HepG2 (cell line): ENCODE data around the gene ARMH4. TPM values are rescaled to one million over a fixed set of nuclear protein-coding genes. Genes with fewer than 3 reads are reported as not detected.

Experiments
- GPN1 ChIP-seq: sonication (generic); formaldehyde crosslinking; IDR thresholded peaks from 2 replicates; pipeline ENCODE4 v1.5.1; 2020; ENCODE audit warnings: missing genetic modification reagents, borderline replicate concordance
- HDAC1 ChIP-seq: sonication (generic); formaldehyde crosslinking; IDR thresholded peaks from 2 replicates; pipeline ENCODE4 v1.5.1; 2020; ENCODE audit warnings: mild to moderate bottlenecking, missing genetic modification reagents
- HMG20B ChIP-seq: conservative IDR thresholded peaks from 2 replicates; pipeline ENCODE4 v1.6.1; 2016; ENCODE audit warnings: missing genetic modification reagents, missing compliant biosample characterization
- HNF4G ChIP-seq, 2 experiments: sonication (generic) in 1 of 2; formaldehyde crosslinking in 1 of 2; IDR thresholded peaks; 2 replicates each; pipeline versions ENCODE4 v1.4.0 to v1.6.1; 2011 to 2020; ENCODE audit warnings: borderline replicate concordance in 2 of 2, low read depth in 2 of 2, mild to moderate bottlenecking in 2 of 2, low read length in 1 of 2, missing genetic modification reagents in 1 of 2, moderate library complexity in 1 of 2
- KDM3A ChIP-seq: IDR thresholded peaks from 2 replicates; pipeline ENCODE4 v1.6.1; 2018; ENCODE audit warnings: low read depth, missing compliant biosample characterization
- MAFG ChIP-seq: sonication (generic); formaldehyde crosslinking; IDR thresholded peaks from 2 replicates; pipeline ENCODE4 v1.5.1; 2020; ENCODE audit warnings: mild to moderate bottlenecking, missing genetic modification reagents
- MEF2D ChIP-seq: sonication (generic); formaldehyde crosslinking; IDR thresholded peaks from 2 replicates; pipeline ENCODE4 v1.5.1; 2020; ENCODE audit warnings: mild to moderate bottlenecking, missing genetic modification reagents
- NFE2L2 ChIP-seq: fragments of 150-350 bp; IDR thresholded peaks from 2 replicates; pipeline ENCODE4 v1.6.1; 2014; ENCODE audit warnings: low read length
- PHF5A ChIP-seq: IDR thresholded peaks from one replicate; pipeline ENCODE4 v1.6.1; 2018; ENCODE audit warnings: low read depth, missing genetic modification reagents; ENCODE audit not compliant: unreplicated experiment
- POGZ ChIP-seq: sonication (generic); formaldehyde crosslinking; IDR thresholded peaks from 2 replicates; pipeline ENCODE4 v1.4.0; 2020; ENCODE audit warnings: mild to moderate bottlenecking, missing genetic modification reagents
- SAP130 ChIP-seq: IDR thresholded peaks from 2 replicates; pipeline ENCODE4 v1.6.1; 2016; ENCODE audit warnings: low read depth
- SIN3B ChIP-seq: fragments of 150-350 bp; IDR thresholded peaks from 2 replicates; pipeline ENCODE4 v1.6.1; 2014; ENCODE audit warnings: low read length
- SP4 ChIP-seq: sonication (generic); formaldehyde crosslinking; IDR thresholded peaks from 2 replicates; pipeline ENCODE4 v1.8.1; 2023; ENCODE audit warnings: mild to moderate bottlenecking, missing genetic modification reagents
- SRSF1 ChIP-seq: fragments of 200-400 bp; formaldehyde crosslinking; optimal IDR thresholded peaks from 2 replicates; pipeline ENCODE3; 2017; ENCODE audit warnings: mild to moderate bottlenecking, low read depth, low read length, moderate library complexity
- STAT5B ChIP-seq: sonication (generic); formaldehyde crosslinking; IDR thresholded peaks from 2 replicates; pipeline ENCODE4 v1.4.0; 2020; ENCODE audit warnings: missing genetic modification reagents
- TEAD2 ChIP-seq: sonication (generic); formaldehyde crosslinking; IDR thresholded peaks from 2 replicates; pipeline ENCODE4 v1.9.0; 2021; ENCODE audit warnings: missing genetic modification reagents
- THYN1 ChIP-seq: sonication (generic); formaldehyde crosslinking; IDR thresholded peaks from 2 replicates; pipeline ENCODE4 v1.8.1; 2023; ENCODE audit warnings: low read depth, mild to moderate bottlenecking, moderate library complexity, missing genetic modification reagents, borderline replicate concordance
- YEATS4 ChIP-seq: sonication (generic); formaldehyde crosslinking; IDR thresholded peaks from 2 replicates; pipeline ENCODE4 v1.4.0; 2020; ENCODE audit warnings: missing genetic modification reagents, borderline replicate concordance
- ZBTB3 ChIP-seq: sonication (generic); formaldehyde crosslinking; IDR thresholded peaks from 2 replicates; pipeline ENCODE4 v1.4.0; 2020; ENCODE audit warnings: low read depth, mild to moderate bottlenecking, moderate library complexity, missing genetic modification reagents, borderline replicate concordance
- ZBTB8A ChIP-seq: sonication (generic); formaldehyde crosslinking; IDR thresholded peaks from 2 replicates; pipeline ENCODE4 v1.4.0; 2020; ENCODE audit warnings: mild to moderate bottlenecking, low read depth, missing genetic modification reagents, borderline replicate concordance
- ZNF230 ChIP-seq: sonication (generic); formaldehyde crosslinking; IDR thresholded peaks from 2 replicates; pipeline ENCODE4 v1.4.0; 2020; ENCODE audit warnings: mild to moderate bottlenecking, missing genetic modification reagents
- ZNF446 ChIP-seq: sonication (generic); formaldehyde crosslinking; IDR thresholded peaks from 2 replicates; pipeline ENCODE4 v1.5.0; 2020; ENCODE audit warnings: mild to moderate bottlenecking, missing genetic modification reagents
- ZNF549 ChIP-seq: sonication (generic); formaldehyde crosslinking; IDR thresholded peaks from 2 replicates; pipeline ENCODE4 v1.5.0; 2020; ENCODE audit warnings: missing genetic modification reagents
- ZNF569 ChIP-seq: sonication (generic); formaldehyde crosslinking; IDR thresholded peaks from 2 replicates; pipeline ENCODE4 v1.5.0; 2020; ENCODE audit warnings: mild to moderate bottlenecking, missing genetic modification reagents, moderate library complexity, borderline replicate concordance
- ZNF672 ChIP-seq: sonication (generic); formaldehyde crosslinking; IDR thresholded peaks from 2 replicates; pipeline ENCODE4 v1.8.1; 2022; ENCODE audit warnings: missing genetic modification reagents
- ZNF746 ChIP-seq: sonication (generic); formaldehyde crosslinking; IDR thresholded peaks from 2 replicates; pipeline ENCODE4 v1.8.0; 2022; ENCODE audit warnings: mild to moderate bottlenecking, missing genetic modification reagents
- ZNF790 ChIP-seq: sonication (generic); formaldehyde crosslinking; IDR thresholded peaks from 2 replicates; pipeline ENCODE4 v1.8.0; 2022; ENCODE audit warnings: missing genetic modification reagents, mild to moderate bottlenecking, borderline replicate concordance
- polyA plus RNA-seq, 8 experiments: library from polyadenylated mRNA; depleted of rRNA in 3 of 8; stranded (reverse) in 7 of 8; unstranded in 1 of 8; fragments of >200 nt; fragmentation: Illumina TruSeq in 4 of 8; extraction: Trizol in 4 of 8; gene quantifications; 2 replicates each; pipeline versions ENCODE4 v1.2.1 to v1.2.3, GENCODE V29; 2011 to 2016; ENCODE audit warnings: low read depth in 4 of 8, missing spikeins in 1 of 8, mixed read lengths in 1 of 8; ENCODE audit not compliant: insufficient read depth in 1 of 8
- total RNA-seq, 5 experiments: library from RNA; depleted of rRNA; stranded (reverse); fragments of >200 nt; fragmentation: Illumina TruSeq; extraction: Trizol; gene quantifications; 2 replicates each; pipeline ENCODE4 v1.2.3, GENCODE V29; 2016; ENCODE audit warnings: low read depth in 1 of 5
- TF ChIP-seq, protein P1 (sequence below): sonication (generic); formaldehyde crosslinking; IDR thresholded peaks from 2 replicates; pipeline ENCODE4 v1.5.0; 2020; ENCODE audit warnings: missing genetic modification reagents, mild to moderate bottlenecking, borderline replicate concordance
- TF ChIP-seq, protein P2 (sequence below): sonication (generic); formaldehyde crosslinking; IDR thresholded peaks from 2 replicates; pipeline ENCODE4 v1.8.1; 2023; ENCODE audit warnings: mild to moderate bottlenecking, missing genetic modification reagents, borderline replicate concordance
- TF ChIP-seq, protein P3 (sequence below): fragments of 450-650 bp; IDR thresholded peaks from 2 replicates; pipeline ENCODE4 v1.6.1; 2017; ENCODE audit warnings: mild to moderate bottlenecking

Gene ARMH4
- total and polyA plus RNA-seq, 2 of the 13 experiments (the other 11 are each of a cell fraction or from before 2014, with no cell fraction given), result 0.02 to 0.18 TPM

DNA sequence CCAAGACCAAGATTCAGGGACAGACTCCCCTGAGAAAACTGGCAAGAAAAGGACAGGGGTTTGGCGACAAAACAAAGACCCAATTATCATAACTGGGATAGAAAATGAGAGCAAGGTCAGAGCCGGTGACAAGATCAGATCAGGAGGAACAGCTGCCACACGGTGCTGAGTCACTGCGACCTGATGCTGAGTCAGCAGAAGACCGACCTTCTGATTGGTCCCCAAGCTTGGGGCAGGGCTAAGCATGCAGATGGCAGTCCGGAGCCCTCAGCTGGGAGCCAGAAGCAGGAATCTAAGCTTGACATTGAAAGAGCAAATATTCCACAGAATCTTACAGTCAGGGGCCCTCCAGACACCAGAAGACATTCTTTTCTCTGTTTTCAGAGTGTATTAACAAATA, 19.1 kb upstream of the ARMH4 start (continued):
- no peak for TF ChIP-seq GPN1 (CRISPR knock-in tag)
- TF ChIP-seq ZNF746 (CRISPR knock-in tag), result no peak
- TF ChIP-seq SRSF1, result no peak
- TF ChIP-seq, protein P1, sequence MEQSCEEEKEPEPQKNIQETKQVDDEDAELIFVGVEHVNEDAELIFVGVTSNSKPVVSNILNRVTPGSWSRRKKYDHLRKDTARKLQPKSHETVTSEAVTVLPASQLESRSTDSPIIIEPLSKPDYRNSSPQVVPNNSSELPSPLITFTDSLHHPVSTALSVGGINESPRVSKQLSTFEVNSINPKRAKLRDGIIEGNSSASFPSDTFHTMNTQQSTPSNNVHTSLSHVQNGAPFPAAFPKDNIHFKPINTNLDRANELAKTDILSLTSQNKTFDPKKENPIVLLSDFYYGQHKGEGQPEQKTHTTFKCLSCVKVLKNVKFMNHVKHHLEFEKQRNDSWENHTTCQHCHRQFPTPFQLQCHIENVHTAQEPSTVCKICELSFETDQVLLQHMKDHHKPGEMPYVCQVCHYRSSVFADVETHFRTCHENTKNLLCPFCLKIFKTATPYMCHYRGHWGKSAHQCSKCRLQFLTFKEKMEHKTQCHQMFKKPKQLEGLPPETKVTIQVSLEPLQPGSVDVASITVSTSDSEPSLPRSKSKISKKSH (CRISPR knock-in tag), result no peak
- no peak for TF ChIP-seq MEF2D (CRISPR knock-in tag)
- TF ChIP-seq HDAC1 (CRISPR knock-in tag), result peak; percentile 28; the same call in 1 of the 2 replicates
- no peak for TF ChIP-seq ZNF569 (CRISPR knock-in tag)
- peak; percentile 99 for TF ChIP-seq MAFG (CRISPR knock-in tag)
- TF ChIP-seq ZBTB3, result no peak
- no peak for TF ChIP-seq ZNF549 (CRISPR knock-in tag)
- no peak for TF ChIP-seq HMG20B
- TF ChIP-seq THYN1 (CRISPR knock-in tag), result no peak
- TF ChIP-seq SP4 (CRISPR knock-in tag), result peak; percentile 34; the same call in 1 of the 2 replicates
- no peak for TF ChIP-seq TEAD2 (CRISPR knock-in tag)
- peak; percentile 86 for TF ChIP-seq SAP130
- no peak for TF ChIP-seq STAT5B
- no peak for TF ChIP-seq ZNF230 (CRISPR knock-in tag)
- TF ChIP-seq, protein P2, sequence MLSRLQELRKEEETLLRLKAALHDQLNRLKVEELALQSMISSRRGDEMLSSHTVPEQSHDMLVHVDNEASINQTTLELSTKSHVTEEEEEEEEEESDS (CRISPR knock-in tag), result no peak
- no peak for TF ChIP-seq ZBTB8A (CRISPR knock-in tag)
- no peak for TF ChIP-seq YEATS4 (CRISPR knock-in tag)
- TF ChIP-seq HNF4G (IDR thresholded peaks at IDR 0.05; ENCODE audit: borderline replicate concordance, low read depth, low read length), result no peak
- TF ChIP-seq HNF4G (CRISPR knock-in tag; IDR thresholded peaks at IDR 0.05; ENCODE audit: borderline replicate concordance, low read depth), result no peak
- peak; percentile 91 for TF ChIP-seq NFE2L2
- TF ChIP-seq ZNF672 (CRISPR knock-in tag), result no peak
- TF ChIP-seq PHF5A (CRISPR knock-in tag), result no peak
- TF ChIP-seq ZNF446 (CRISPR knock-in tag), result no peak
- no peak for TF ChIP-seq ZNF790
- no peak for TF ChIP-seq SIN3B
- no peak for TF ChIP-seq KDM3A (CRISPR knock-in tag)
- TF ChIP-seq POGZ (CRISPR knock-in tag), result peak; percentile 59; the same call in 1 of the 2 replicates
- TF ChIP-seq, protein P3, sequence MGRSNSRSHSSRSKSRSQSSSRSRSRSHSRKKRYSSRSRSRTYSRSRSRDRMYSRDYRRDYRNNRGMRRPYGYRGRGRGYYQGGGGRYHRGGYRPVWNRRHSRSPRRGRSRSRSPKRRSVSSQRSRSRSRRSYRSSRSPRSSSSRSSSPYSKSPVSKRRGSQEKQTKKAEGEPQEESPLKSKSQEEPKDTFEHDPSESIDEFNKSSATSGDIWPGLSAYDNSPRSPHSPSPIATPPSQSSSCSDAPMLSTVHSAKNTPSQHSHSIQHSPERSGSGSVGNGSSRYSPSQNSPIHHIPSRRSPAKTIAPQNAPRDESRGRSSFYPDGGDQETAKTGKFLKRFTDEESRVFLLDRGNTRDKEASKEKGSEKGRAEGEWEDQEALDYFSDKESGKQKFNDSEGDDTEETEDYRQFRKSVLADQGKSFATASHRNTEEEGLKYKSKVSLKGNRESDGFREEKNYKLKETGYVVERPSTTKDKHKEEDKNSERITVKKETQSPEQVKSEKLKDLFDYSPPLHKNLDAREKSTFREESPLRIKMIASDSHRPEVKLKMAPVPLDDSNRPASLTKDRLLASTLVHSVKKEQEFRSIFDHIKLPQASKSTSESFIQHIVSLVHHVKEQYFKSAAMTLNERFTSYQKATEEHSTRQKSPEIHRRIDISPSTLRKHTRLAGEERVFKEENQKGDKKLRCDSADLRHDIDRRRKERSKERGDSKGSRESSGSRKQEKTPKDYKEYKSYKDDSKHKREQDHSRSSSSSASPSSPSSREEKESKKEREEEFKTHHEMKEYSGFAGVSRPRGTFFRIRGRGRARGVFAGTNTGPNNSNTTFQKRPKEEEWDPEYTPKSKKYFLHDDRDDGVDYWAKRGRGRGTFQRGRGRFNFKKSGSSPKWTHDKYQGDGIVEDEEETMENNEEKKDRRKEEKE, result no peak
